Loucy (cell line): ENCODE results near the gene ASCL1.

Source experiments
- H2AFZ ChIP-seq: fragments of 200-600 bp; sonication (generic); 2 replicates; pipeline ENCODE4 v1.6.0; 2016; ENCODE audit warnings: antibody characterized with exemption, mild to moderate bottlenecking, low read length, moderate library complexity
- H3F3A ChIP-seq: fragments of 200-600 bp; 2 replicates; pipeline ENCODE4 v1.6.0; 2016; ENCODE audit warnings: antibody characterized with exemption, low read depth, mild to moderate bottlenecking
- H3K27me3 ChIP-seq: fragments of 200-600 bp; sonication (generic); 2 replicates; pipeline ENCODE4 v1.6.1; 2014; ENCODE audit warnings: low read length, mild to moderate bottlenecking; ENCODE audit not compliant: insufficient read depth, poor library complexity, severe bottlenecking
- H3K36me3 ChIP-seq: fragments of 200-600 bp; sonication (generic); 2 replicates; pipeline ENCODE4 v1.6.1; 2016; ENCODE audit warnings: low read length; ENCODE audit not compliant: insufficient read depth
- H3K4me1 ChIP-seq: fragments of 200-600 bp; sonication (generic); 2 replicates; pipeline ENCODE4 v1.5.1; 2014; ENCODE audit warnings: low read length, mild to moderate bottlenecking; ENCODE audit not compliant: insufficient read depth, poor library complexity, severe bottlenecking
- H3K4me2 ChIP-seq: fragments of 200-600 bp; sonication (generic); 2 replicates; pipeline ENCODE4 v1.6.0; 2014; ENCODE audit warnings: antibody characterized with exemption, low read length, low read depth, mild to moderate bottlenecking; ENCODE audit not compliant: poor library complexity, severe bottlenecking
- H3K4me3 ChIP-seq: fragments of 200-600 bp; sonication (generic); 2 replicates; pipeline ENCODE4 v1.5.1; 2014; ENCODE audit warnings: low read length, mild to moderate bottlenecking, mixed read lengths; ENCODE audit not compliant: poor library complexity, severe bottlenecking
- H3K79me2 ChIP-seq: fragments of 200-600 bp; sonication (generic); 2 replicates; pipeline ENCODE4 v1.6.1; 2014; ENCODE audit warnings: low read length; ENCODE audit not compliant: insufficient read depth
- H3K9ac ChIP-seq: fragments of 200-600 bp; sonication (generic); 2 replicates; pipeline ENCODE4 v1.6.0; 2014; ENCODE audit warnings: mild to moderate bottlenecking, low read depth, low read length, moderate library complexity; ENCODE audit not compliant: poor library complexity, severe bottlenecking
- H3K9me2 ChIP-seq: fragments of 200-600 bp; sonication (generic); replicated peaks from 2 replicates; pipeline ENCODE4 v1.6.1; 2016; ENCODE audit warnings: low read depth, low read length, mixed read lengths
- H3K9me3 ChIP-seq: fragments of 200-600 bp; sonication (generic); 2 replicates; pipeline ENCODE4 v1.6.1; 2014; ENCODE audit warnings: mild to moderate bottlenecking, antibody characterized with exemption, low read length, low read depth; ENCODE audit not compliant: insufficient read depth
- H4K20me1 ChIP-seq: fragments of 200-600 bp; sonication (generic); 2 replicates; pipeline ENCODE4 v1.6.0; 2014; ENCODE audit warnings: antibody characterized with exemption, low read length, mild to moderate bottlenecking; ENCODE audit not compliant: insufficient read depth, poor library complexity, severe bottlenecking
- EZH2phosphoT487 ChIP-seq: fragments of 200-600 bp; IDR thresholded peaks from 2 replicates; pipeline ENCODE4 v1.6.1; 2018; ENCODE audit warnings: antibody characterized with exemption, mild to moderate bottlenecking, moderate library complexity, borderline replicate concordance
- TF ChIP-seq, protein P1 (sequence below): fragments of 200-600 bp; sonication (generic); conservative IDR thresholded peaks from 2 replicates; pipeline ENCODE4 v1.5.1; 2014; ENCODE audit warnings: mild to moderate bottlenecking, antibody characterized with exemption, low read length

ASCL1 gene

DNA sequence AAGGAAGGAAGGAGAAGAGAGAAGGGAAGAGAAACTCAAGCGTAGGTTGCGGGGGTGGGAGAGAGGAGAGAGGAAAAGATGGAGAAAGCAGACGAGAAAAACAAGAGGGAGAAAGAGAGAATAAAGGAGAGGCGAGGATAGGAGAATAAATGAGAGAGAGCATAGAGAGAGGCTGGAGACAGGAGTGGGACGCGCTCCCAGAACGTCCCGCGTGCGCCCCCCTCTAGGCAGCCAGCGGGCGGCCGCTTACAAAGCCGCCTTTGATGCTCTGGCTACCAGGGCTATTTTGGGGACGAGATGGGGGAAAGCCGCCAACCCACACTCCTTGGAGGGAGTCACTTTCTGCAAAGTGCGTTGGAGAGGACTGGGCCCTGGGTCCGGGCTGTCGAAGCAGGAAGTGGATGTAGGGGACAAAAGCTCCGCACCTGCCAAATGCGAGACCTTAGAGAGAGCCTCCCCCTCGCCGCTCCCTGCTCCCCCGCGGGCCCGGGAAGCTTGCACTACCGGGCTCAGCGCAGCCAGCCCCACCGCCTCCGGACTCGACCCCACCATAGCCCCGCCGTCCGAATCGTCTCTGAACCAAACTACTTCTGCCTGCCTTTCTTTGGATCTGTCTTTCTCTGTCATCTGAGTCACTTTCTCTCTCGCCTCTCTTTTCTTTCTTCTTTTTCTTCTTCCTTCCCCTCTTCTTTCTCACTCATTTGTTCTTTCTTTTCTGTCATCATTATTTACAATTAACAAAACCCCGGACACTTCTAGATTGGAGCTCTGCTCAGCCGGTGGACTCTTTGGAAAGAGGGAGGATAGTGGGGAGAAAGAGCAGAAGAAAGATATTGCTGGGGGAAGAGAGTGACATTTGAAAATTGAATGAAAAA lies 8.0 kb downstream of the ASCL1 start:
- Histone ChIP-seq H4K20me1 (no peaks in the 10 kb centered on the region), H3K27me3 (no peaks in the 10 kb centered on the region), H3K9ac (no peak overlapping the region), H3K4me3 (no peak overlapping the region), H3K36me3 (no peaks in the 10 kb centered on the region), H3K4me2 (no peak overlapping the region), H3K9me3 (no peaks in the 10 kb centered on the region), H2AFZ (no peak overlapping the region), H3K4me1 (no peaks in the 10 kb centered on the region), H3K79me2 (no peaks in the 10 kb centered on the region), H3F3A (no peaks in the 10 kb centered on the region), H3K9me2 (no peaks in the 10 kb centered on the region)
- TF ChIP-seq EZH2phosphoT487, result no peak
- TF ChIP-seq, protein P1, sequence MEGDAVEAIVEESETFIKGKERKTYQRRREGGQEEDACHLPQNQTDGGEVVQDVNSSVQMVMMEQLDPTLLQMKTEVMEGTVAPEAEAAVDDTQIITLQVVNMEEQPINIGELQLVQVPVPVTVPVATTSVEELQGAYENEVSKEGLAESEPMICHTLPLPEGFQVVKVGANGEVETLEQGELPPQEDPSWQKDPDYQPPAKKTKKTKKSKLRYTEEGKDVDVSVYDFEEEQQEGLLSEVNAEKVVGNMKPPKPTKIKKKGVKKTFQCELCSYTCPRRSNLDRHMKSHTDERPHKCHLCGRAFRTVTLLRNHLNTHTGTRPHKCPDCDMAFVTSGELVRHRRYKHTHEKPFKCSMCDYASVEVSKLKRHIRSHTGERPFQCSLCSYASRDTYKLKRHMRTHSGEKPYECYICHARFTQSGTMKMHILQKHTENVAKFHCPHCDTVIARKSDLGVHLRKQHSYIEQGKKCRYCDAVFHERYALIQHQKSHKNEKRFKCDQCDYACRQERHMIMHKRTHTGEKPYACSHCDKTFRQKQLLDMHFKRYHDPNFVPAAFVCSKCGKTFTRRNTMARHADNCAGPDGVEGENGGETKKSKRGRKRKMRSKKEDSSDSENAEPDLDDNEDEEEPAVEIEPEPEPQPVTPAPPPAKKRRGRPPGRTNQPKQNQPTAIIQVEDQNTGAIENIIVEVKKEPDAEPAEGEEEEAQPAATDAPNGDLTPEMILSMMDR, result no peak

DNA sequence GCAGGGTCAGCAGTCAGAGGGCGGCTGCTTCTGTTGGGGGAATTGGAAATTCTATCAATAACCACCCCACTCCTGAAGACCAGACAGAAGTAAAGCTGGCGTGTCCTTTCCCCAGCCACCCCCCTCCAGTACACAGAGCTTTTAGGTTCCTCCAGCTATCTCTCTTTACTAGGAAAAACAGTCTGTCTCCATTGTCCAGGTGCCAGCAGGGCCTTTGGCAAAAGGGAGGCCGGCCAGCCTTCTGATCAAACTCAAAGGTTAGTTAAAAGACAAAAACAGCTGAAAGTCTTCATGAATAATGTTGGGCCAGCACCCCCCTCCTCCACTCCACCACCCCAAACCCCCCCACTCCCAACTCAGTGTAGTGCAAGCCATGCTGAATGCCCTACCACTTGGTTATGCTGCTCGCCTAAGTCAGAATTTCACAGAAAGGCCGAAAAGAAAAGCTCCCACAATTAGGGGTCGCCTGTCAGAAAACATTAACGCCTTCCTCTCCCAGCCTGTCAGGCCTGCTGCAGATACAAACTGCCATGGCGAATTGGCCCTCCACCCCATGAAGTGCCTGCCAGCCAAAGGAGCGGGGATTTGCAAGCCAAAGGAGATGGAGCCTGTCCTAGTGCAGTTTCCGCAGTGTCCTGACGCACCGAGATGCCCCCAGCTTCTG lies 8.9 kb downstream of the ASCL1 start:
- no peaks in the 10 kb centered on the region for H3F3A ChIP-seq
- H3K4me1 ChIP-seq, result no peaks in the 10 kb centered on the region
- TF ChIP-seq, protein P1, result no peak
- TF ChIP-seq EZH2phosphoT487, result no peak
- H3K79me2 ChIP-seq, result no peaks in the 10 kb centered on the region
- no peaks in the 10 kb centered on the region for H3K9me3 ChIP-seq
- no peaks in the 10 kb centered on the region for H3K9me2 ChIP-seq
- no peaks in the 10 kb centered on the region for H3K27me3 ChIP-seq
- H3K4me3 ChIP-seq, result no peak overlapping the region
- H4K20me1 ChIP-seq, result no peaks in the 10 kb centered on the region
- H3K36me3 ChIP-seq, result no peaks in the 10 kb centered on the region
- H3K9ac ChIP-seq, result no peak overlapping the region
- no peak overlapping the region for H3K4me2 ChIP-seq
- H2AFZ ChIP-seq, result no peak overlapping the region

DNA sequence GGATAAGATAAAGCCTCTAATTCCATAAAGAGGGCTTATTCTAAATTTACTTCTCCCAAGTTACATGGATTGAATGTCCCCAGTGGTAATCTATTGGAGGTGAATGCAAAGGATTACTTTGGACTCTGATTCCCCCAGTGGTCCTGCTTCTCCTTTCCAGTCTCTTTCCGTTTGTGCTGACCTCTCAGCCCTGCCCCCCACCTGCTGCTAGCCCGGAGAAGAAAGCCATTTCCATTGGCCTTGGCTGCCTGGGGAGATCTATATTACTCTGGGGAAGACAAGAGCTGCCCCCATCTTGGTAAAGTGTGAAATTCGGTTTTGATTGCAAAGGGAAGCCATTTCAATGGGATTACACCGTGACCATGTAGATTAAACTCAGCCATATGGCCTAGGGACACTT lies 13.3 kb downstream of the ASCL1 start:
- Histone ChIP-seq H2AFZ (no peak overlapping the region), H3F3A (no peaks in the 10 kb centered on the region), H3K79me2 (no peaks in the 10 kb centered on the region), H3K4me1 (no peaks in the 10 kb centered on the region), H3K9me2 (no peaks in the 10 kb centered on the region), H3K27me3 (no peaks in the 10 kb centered on the region), H3K9me3 (no peaks in the 10 kb centered on the region), H3K4me2 (no peak overlapping the region), H3K9ac (no peak overlapping the region), H4K20me1 (no peaks in the 10 kb centered on the region), H3K4me3 (no peak overlapping the region), H3K36me3 (no peaks in the 10 kb centered on the region)
- TF ChIP-seq, protein P1, result no peak
- TF ChIP-seq EZH2phosphoT487, result no peak
